CD4-positive, alpha-beta T cell treated with Interleukin-6 at 100 ng/mL for 8 hours (primary cell): ENCODE measurements around the gene C3orf85.

Source experiments
- DNase-seq: peaks from one replicate; pipeline ENCODE4 v3.0.0-alpha.2; 2020; ENCODE audit warnings: mixed read lengths, low spot score

The C3orf85 gene

GRCh38 chr3:109152320-109152719 is 15.8 kb downstream of the C3orf85 start:
- DNase-seq: no peak

GRCh38 chr3:109154979-109155378 is 18.5 kb downstream of the C3orf85 start:
- no peak for DNase-seq

- DNase-seq: no peak
Measured at GRCh38 chr3:109155828-109156227, 19.3 kb downstream of the C3orf85 start.

- DNase-seq: no peak
Measured at GRCh38 chr3:109161487-109162123, 25.1 kb downstream of the C3orf85 start.

- DNase-seq: no peak
Measured at GRCh38 chr3:109165905-109166304, 29.4 kb downstream of the C3orf85 start.

- DNase-seq: no peak
Measured at GRCh38 chr3:109171479-109171878, 35.0 kb downstream of the C3orf85 start.

GRCh38 chr3:109175411-109175810 is 38.9 kb downstream of the C3orf85 start:
- DNase-seq: no peak

GRCh38 chr3:109176726-109177125 is 40.2 kb downstream of the C3orf85 start:
- DNase-seq: no peak

GRCh38 chr3:109177908-109178307 is 41.4 kb downstream of the C3orf85 start:
- DNase-seq: no peak

- DNase-seq: no peak
Measured at GRCh38 chr3:109178708-109179107, 42.2 kb downstream of the C3orf85 start.

- DNase-seq: no peak
Measured at GRCh38 chr3:109184726-109185125, 48.2 kb downstream of the C3orf85 start.

GRCh38 chr3:109187390-109187789 is 50.9 kb downstream of the C3orf85 start:
- no peak for DNase-seq

GRCh38 chr3:109188741-109189140 is 52.2 kb downstream of the C3orf85 start:
- no peak for DNase-seq

- no peak for DNase-seq
Measured at GRCh38 chr3:109191421-109191820, 54.9 kb downstream of the C3orf85 start.

- DNase-seq: no peak
Measured at GRCh38 chr3:109195815-109196214, 59.3 kb downstream of the C3orf85 start.
